GM12891 (cell line): ENCODE data around the gene IFI30.

Experiments used
- POLR2A ChIP-seq: IDR thresholded peaks from 2 replicates; pipeline ENCODE4 v1.6.1; 2011; ENCODE audit warnings: low read depth, low read length, control low read depth
- POLR2AphosphoS5 ChIP-seq: IDR thresholded peaks from 2 replicates; pipeline ENCODE4 v1.6.1; 2011; ENCODE audit warnings: low read depth, low read length, control low read depth
- TAF1 ChIP-seq: IDR thresholded peaks from 2 replicates; pipeline ENCODE4 v1.6.1; 2011; ENCODE audit warnings: low read depth, low read length, control low read depth

- TF ChIP-seq POLR2A (no peak), TAF1 (no peak), POLR2AphosphoS5 (no peak)
These were observed 20.0 kb upstream of the IFI30 start for GRCh38 chr19:18153556-18154134.
